ENCODE measurements around the gene TNNT2.

GRCh38 chr1:201319631-201320030 is 57.8 kb downstream of the TNNT2 start:
- no peak for TF ChIP-seq TAF1 (conservative IDR thresholded peaks at IDR 0.05)
- TF ChIP-seq, protein P1, sequence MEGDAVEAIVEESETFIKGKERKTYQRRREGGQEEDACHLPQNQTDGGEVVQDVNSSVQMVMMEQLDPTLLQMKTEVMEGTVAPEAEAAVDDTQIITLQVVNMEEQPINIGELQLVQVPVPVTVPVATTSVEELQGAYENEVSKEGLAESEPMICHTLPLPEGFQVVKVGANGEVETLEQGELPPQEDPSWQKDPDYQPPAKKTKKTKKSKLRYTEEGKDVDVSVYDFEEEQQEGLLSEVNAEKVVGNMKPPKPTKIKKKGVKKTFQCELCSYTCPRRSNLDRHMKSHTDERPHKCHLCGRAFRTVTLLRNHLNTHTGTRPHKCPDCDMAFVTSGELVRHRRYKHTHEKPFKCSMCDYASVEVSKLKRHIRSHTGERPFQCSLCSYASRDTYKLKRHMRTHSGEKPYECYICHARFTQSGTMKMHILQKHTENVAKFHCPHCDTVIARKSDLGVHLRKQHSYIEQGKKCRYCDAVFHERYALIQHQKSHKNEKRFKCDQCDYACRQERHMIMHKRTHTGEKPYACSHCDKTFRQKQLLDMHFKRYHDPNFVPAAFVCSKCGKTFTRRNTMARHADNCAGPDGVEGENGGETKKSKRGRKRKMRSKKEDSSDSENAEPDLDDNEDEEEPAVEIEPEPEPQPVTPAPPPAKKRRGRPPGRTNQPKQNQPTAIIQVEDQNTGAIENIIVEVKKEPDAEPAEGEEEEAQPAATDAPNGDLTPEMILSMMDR (IDR thresholded peaks at IDR 0.05; ENCODE audit: low read depth, low read length, missing input control) = no peak
- TF ChIP-seq RAD21 (IDR thresholded peaks at IDR 0.05) = no peak
